GM18517 (cell line): ENCODE measurements around the gene PRKG1.

Experiments
- ATAC-seq: cut with Tn5 transposase; IDR thresholded peaks from one replicate; pipeline ENCODE4 v1.9.1; 2021; ENCODE audit warnings: mild to moderate bottlenecking, moderate library complexity; ENCODE audit not compliant: unreplicated experiment

Gene PRKG1

GRCh38 chr10:51955696-51956095 is 881.4 kb downstream of the PRKG1 start:
- no peak for ATAC-seq

DNA sequence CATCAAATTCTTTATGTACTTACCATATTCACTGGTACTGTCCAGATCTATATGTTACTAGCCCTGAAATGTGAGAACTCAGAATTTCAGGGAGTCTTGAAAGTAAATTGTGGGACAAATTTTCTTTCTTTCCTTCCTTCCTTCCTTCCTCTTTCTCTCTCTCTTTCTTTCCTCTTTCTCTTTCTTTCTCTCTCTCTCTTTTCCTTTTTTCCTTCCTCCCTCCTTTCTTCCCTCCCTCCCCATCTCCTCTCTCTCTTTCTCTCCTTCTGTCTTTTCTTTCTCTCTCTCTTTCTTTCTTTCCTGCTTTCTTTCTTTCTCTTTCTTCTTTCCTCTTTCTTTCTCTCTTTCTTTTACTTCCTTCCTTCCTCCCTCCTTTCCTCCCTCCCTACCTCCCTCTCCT is 882.5 kb downstream of the PRKG1 start:
- ATAC-seq, result no peak

GRCh38 chr10:51960494-51960895 is 886.2 kb downstream of the PRKG1 start:
- ATAC-seq, result no peak

DNA sequence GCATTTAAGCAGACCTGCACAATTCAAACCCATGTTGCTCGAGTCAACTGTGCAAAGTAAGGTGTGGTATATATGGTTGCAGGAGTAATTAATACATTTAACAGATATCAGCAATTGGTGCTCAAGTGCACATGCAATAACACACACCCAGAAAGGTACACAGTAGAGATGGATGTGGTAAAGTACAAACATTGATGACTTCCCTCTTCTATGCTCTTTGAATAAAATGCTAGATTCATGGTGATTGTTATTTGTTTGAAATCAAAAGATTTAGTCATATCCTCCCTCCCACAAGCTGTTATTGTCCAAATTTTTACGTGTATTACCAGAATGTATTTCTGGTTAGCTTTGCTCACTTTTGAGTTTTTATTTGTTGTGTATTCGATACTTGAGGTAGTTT is 887.1 kb downstream of the PRKG1 start:
- ATAC-seq, result no peak

GRCh38 chr10:51964630-51965029 is 890.3 kb downstream of the PRKG1 start:
- no peak for ATAC-seq

GRCh38 chr10:51965451-51965850 is 891.2 kb downstream of the PRKG1 start:
- no peak for ATAC-seq

DNA sequence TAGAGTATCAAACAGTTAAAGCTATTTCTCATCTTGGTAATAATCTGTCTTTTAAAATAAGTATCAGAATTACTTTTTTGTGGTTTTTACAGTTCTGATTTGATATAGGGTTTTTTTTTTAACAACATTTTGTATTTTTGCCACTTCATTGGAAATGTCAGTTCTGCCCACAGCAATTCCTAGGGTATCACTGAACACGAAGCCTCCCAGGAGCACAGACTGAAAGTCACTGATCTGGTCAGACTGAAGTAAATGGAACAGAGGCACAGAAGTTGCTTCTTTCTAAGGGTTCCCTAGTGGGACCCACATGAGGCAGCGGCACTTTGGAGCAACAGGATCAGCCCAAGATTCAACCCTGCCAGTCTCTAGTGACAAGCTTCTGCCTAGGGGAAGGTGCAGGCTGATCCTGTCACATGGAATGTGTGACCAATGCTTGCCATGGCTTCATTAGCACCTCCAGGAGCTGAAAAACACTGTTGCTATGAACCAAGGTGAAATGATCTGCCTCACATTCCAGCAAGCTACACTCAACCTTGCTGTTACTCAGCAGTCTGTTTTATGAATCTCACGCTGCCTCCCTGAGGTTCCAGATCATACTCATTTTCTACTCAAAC is 898.6 kb downstream of the PRKG1 start:
- ATAC-seq, result no peak

DNA sequence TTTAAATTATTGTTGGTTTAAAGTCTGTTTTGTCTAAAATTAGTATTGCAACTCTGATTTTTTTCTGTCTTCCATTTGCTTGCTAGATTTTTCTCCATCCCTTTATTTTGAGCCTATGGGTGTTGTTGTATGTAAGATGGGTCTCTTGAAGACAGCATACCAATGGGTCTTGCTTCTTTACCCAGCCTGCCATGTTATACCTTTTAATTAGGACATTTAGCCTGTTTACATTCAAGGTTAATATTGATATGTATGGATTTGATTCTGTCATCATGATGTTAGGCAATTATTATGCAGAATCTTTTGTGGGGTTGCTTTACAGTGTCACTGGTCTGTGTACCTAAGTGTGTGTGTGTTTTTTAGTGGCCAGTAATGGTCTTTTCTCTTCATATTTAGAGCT is 906.5 kb downstream of the PRKG1 start:
- ATAC-seq, result no peak

- no peak for ATAC-seq
Measured at GRCh38 chr10:51981731-51982130, 907.4 kb downstream of the PRKG1 start.

DNA sequence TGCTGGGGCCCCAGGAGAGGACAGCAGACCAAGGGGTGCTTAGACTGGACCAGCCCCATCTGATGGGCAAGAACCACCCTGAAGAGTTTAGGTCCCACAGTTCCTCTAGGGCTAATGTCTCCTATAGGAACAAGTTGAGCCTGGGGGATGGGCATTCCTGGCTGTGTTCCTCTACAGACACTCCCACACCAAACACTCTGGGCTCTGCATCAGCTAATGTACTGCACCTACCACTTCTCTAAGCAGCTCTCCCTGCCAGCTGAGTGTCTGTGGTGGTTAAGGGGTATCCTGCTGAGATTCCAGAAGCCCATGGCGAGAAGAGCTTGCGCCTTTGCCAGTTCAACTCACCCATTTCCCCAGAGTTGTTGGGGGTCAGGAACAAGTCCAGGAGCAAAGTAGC is 909.2 kb downstream of the PRKG1 start:
- ATAC-seq, result no peak

GRCh38 chr10:51985336-51985735 is 911.0 kb downstream of the PRKG1 start:
- ATAC-seq, result no peak

- no peak for ATAC-seq
Measured at GRCh38 chr10:51986516-51986915, 912.2 kb downstream of the PRKG1 start.

DNA sequence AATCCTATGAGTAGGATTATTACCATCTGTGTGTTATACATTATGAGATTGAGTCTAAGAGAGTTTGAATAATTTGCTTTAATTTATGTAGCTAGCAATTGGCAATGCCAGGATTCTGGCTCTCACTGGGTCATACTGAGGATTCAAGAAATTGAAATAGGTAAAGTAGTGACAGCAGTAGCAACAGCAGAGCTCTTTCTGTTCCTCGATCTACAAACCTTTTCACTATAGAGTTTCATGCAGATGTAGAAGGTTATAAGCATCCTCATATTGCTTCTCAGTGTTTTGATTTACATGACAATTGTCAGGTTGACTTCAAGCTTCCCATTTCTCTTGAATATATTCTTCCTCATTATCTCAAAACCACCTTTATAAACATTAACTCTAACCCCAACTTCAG is 919.2 kb downstream of the PRKG1 start:
- no peak for ATAC-seq

DNA sequence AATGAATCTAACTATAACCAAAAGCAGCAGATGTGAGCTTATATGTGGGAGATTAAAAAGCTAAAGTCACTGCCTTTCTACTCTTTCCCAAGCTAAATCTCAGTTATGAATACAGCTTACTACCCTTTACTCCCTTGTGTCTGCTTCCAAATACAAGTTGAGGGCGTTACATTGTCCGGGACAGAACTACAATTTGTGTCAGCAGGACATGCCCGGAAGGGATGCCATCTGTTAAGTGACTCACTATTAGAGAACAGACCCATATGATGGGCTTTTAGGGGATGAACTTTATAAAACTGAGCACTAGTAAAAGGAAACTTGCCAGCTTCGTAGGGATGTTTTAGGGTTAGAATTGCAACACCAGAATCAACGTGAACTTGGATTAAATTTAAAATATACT is 924.8 kb downstream of the PRKG1 start:
- ATAC-seq, result no peak

- peak; percentile 78 for ATAC-seq
Measured at GRCh38 chr10:52004342-52004949, 930.2 kb downstream of the PRKG1 start.

- ATAC-seq, result no peak
Measured at GRCh38 chr10:52007091-52007490, 932.8 kb downstream of the PRKG1 start.

DNA sequence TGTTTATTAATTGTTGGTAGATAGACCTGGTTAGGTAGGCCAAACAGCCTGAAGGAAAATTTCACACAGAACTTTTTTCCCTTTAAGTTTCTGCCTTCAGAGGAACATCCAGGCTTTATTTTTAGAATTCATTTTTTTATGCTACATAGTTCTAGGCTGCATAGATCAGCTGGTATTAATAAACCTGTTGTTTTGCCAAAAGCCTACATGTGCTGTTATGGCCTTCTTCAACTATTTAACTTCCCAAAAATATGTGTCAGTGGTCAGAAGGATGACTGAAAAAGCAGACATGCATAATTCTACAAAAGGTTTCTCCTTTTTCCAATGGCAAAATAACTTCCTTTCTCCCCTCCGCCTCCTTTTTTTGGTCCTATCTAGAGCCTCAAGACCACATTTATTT is 936.8 kb downstream of the PRKG1 start:
- no peak for ATAC-seq

DNA sequence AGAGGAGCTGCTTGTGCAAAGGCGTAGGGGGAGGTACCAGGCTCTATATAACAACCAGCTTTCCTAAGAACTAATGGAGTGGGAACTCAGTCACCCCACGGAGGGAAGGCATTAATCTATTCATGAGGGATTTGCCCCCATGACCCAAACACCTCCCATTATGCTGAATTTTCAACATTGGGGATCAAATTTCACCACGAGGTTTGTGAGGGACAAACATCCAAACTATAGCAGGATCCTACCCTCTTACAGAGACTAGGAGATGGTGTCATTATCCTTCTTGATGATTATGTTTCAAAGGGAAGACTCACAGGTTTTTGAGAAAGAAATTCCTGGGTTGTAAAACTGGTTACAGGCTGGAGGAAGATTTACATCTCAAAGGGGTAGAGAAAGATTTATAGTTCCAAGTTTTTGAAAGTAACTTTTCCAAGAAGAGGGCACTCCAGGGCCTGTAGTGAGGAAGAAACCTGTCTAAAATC is 944.8 kb downstream of the PRKG1 start:
- no peak for ATAC-seq

DNA sequence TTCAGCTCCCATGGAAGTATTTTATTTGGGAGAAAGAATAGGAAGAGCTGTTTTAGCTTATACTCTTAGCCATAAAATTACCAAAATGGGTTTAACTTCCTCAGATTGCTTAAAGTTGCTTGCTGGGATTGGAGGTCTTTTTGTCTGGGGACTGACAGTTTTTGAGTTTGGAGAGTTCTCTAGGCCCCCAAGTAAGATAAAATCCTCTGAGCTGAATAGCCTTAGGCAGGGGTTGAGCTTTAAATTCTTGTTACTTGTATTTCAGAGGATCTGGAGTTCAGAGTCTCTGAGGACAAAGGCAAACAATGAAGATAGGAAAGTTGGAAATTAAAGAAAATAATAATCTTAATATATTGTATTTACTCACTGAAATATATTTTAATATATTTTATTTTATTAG is 945.4 kb downstream of the PRKG1 start:
- no peak for ATAC-seq

DNA sequence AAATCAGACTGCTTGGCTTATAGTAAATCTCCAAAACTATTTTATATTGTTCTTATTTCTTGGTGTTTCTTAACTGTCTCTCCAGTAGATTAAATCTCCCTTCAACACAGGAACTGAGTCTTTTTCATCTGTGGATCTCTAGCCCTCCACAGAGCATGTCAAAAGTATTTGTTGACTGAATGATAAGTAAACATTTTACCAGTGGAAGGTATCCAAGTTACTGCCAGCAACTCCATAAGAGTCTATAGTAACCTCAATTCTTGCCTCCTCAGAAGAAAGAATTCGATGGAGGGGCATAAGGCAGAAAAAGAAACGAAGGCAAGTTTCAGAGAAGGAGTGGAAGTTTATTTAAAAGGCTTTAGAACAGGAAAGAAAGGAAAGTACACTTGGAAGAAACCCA is 945.9 kb downstream of the PRKG1 start:
- no peak for ATAC-seq

DNA sequence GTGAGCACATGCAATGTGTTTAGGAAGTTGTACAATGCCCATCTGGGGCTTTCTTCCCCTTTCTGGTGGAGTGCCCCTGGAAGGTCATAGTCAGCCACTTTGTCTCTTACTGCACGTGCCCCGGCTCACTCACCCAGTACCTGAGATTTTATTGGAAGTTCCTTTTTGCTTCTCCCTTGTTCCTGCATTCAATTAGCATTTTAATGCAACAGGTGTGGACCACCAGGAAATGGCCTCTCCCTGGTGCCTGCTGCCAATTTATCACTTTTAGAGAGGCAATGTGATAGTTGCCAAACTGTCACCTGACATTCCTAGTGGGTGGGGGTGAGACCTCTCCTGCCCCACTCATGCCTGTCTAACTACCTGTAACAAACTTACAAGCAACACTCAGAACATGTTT is 946.4 kb downstream of the PRKG1 start:
- no peak for ATAC-seq

GRCh38 chr10:52027055-52027705 is 952.9 kb downstream of the PRKG1 start:
- no peak for ATAC-seq

DNA sequence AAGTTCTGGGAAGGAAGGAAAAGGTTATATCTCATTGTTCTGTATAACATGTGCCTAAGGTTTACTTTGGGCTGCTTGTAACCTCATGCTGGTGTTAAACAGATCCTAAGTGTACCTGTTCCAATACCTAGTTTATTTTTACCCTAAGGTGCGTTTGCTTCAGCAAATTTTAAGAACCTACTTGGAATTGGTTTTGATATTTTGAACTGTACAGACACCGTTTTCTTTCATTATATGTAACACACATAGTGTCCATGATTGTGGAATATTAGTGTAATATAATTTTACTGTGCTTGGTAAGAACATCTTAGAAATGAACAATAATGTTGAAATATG is 954.2 kb downstream of the PRKG1 start:
- no peak for ATAC-seq
